Calu3 (cell line): Measurements from ENCODE around the gene FLT3LG. TPM values are rescaled to one million over a fixed set of nuclear protein-coding genes. Genes with fewer than 3 reads are reported as not detected.

Experiments
- BruUV-seq: library from RNA; stranded (reverse); fragments of 400-500 nt; replicated peaks from 2 replicates; lab custom pipeline; 2021; lab: Mats Ljungman, UMichigan
- CTCF ChIA-PET: fragments of 300-600 bp; sonication (Branson Sonifier 250); formaldehyde crosslinking; loops from one replicate; lab custom pipeline; 2022; ENCODE audit warnings: antibody characterized with exemption; lab: Charles Lee
- DNase-seq: peaks from one replicate; pipeline ENCODE4 v3.0.0; 2022
- H3K27ac Mint-ChIP-seq: one replicate; pipeline ENCODE4 v1.8.0; 2022; ENCODE audit warnings: mixed read lengths; ENCODE audit not compliant: unreplicated experiment
- H3K27me3 Mint-ChIP-seq: one replicate; pipeline ENCODE4 v1.8.0; 2022; ENCODE audit warnings: mixed read lengths; ENCODE audit not compliant: unreplicated experiment
- H3K36me3 Mint-ChIP-seq: one replicate; pipeline ENCODE4 v1.8.0; 2022; ENCODE audit warnings: mild to moderate bottlenecking, moderate library complexity, mixed read lengths; ENCODE audit not compliant: insufficient read depth, unreplicated experiment
- H3K4me1 Mint-ChIP-seq: one replicate; pipeline ENCODE4 v1.8.0; 2022; ENCODE audit warnings: mild to moderate bottlenecking, low read depth, mixed read lengths; ENCODE audit not compliant: unreplicated experiment
- H3K4me3 Mint-ChIP-seq: one replicate; pipeline ENCODE4 v1.8.0; 2022; ENCODE audit warnings: mild to moderate bottlenecking, low read depth, moderate library complexity, mixed read lengths; ENCODE audit not compliant: unreplicated experiment
- H3K9me3 Mint-ChIP-seq: one replicate; pipeline ENCODE4 v1.8.0; 2022; ENCODE audit warnings: low read depth, mixed read lengths; ENCODE audit not compliant: unreplicated experiment
- CTCF ChIP-seq: fragments of 200-600 bp; IDR thresholded peaks from one replicate; pipeline ENCODE4 v1.8.0; 2022; ENCODE audit warnings: antibody characterized with exemption; ENCODE audit not compliant: unreplicated experiment
- intact Hi-C: fragments of 100-400 bp; cut with micrococcal nuclease; formaldehyde crosslinking; loops from one replicate; pipeline ENCODE4 v1.10.0; 2022; ENCODE audit not compliant: unreplicated experiment
- total RNA-seq: library from RNA; stranded (reverse); gene quantifications from 2 replicates; pipeline ENCODE4 v1.2.3, GENCODE V29; 2022

FLT3LG gene
- total RNA-seq, 1 experiment from 2014 or later, result 4.8 TPM

DNA sequence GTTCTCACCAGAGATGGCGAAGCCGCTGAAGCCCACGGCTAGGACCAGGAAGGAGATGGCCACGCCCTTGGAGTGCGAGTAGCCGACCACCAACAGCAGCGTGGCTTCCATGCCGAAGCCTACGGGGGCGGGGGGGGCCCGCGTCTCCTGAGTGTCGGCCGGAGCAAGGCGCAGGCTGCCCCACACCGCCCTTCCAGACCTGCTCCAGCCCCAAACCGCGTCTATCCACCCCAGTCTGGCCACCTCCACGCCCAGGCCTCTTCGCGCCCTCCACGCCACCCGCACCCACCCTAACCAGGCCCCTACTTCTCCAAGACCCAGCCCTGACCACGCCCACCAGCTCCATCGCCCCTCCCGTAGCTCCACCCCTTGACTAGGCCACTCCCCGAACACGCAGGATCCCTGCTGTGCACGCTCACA, 42.7 kb upstream of the FLT3LG start:
- no peak for TF ChIP-seq CTCF
- Mint-ChIP-seq H3K27me3 (peaks cover 96% of the 10 kb centered on the region), H3K27ac (no peak overlapping the region), H3K4me3 (no peak overlapping the region), H3K9me3 (peaks cover 3% of the 10 kb centered on the region), H3K4me1 (peaks cover 9% of the 10 kb centered on the region), H3K36me3 (peaks cover 6% of the 10 kb centered on the region)
- intact Hi-C loops, result no loop called here
- no TSS peak for BruUV-seq
- DNase-seq, result no peak
- CTCF ChIA-PET, result no interaction called here

DNA sequence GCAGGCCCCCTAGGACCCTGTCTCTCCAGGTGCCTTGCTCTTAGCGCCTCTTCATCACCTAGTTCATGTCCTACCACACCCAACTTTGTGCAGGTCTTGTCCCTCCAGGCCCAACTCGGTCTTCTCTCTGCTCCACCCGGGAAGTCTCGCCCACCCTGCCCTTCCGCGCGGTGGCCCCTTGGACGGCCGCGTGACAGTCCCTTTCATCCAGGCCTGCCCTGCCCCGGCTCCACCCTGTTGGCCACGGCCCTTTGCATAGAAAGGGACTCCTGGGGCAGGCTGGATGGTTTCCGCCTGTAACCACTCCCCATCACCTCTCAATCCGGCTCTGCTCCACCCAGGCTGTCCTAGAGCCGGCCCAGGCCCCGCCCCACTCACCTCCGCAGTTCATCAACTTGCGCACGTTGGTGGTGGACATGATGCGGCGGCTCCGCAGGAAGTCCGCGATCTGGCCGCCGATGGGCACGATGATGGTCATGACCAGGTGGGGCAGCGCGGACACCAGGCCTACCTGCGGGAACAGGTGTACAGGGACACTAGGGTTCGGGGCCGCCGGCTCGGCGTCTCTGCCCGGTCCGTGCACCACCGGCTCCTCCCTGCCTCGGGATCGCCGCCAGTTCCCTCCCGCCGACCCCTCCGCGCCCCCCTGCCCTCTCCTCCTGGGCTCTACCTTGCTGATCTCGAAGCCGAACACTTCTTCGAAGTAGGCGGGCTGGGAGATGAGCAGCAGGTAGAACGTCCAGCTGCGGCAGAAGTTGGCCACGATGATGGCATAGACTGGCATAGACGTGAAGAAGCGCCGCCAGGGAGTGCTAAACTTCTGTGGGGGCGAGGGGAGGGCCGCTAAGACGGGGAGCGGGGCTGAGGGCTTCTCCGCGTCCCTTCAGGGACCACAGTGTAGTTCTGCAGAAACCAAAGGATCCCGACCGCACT, 41.6 kb upstream of the FLT3LG start:
- BruUV-seq, result no TSS peak
- peaks cover 96% of the 10 kb centered on the region for H3K27me3 Mint-ChIP-seq
- no peaks in the 10 kb centered on the region for H3K4me1 Mint-ChIP-seq
- peaks cover 6% of the 10 kb centered on the region for H3K36me3 Mint-ChIP-seq
- H3K4me3 Mint-ChIP-seq, result no peak overlapping the region
- CTCF ChIA-PET, result no interaction called here
- peaks cover 3% of the 10 kb centered on the region for H3K9me3 Mint-ChIP-seq
- no peak for TF ChIP-seq CTCF
- no peak for DNase-seq
- intact Hi-C loops, result no loop called here
- no peak overlapping the region for H3K27ac Mint-ChIP-seq

DNA sequence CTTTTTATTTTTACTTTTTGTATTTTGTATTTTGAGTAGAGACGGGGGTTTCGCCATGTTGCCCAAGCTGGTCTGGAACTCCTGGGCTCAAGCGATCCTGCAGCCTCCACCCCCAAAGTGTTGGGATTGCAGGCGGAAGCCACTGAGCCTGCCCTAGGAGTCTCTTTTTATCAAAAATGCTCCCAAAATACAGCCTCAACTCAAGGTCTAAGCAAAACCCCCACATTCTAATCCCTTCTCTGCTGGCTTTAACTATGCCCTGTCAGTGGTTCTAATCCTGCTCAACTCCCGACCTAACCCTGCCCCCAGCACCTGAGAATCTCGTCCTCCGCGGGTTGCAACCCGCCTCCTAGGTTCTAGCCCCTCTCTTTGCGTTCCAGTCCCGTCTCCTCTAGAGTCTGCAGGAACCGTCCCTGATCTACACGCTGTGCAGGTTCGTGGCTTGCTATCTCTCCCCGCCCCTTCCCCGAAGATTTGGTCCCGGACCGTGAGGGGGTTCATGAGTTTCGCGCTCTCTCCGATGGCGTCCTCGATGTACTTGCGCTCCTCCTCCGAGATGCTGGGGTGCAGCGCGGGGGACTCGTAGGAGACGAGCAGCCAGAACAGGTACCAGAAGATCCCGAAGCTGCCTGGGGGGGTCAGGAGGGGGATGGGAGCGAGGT, 40.6 kb upstream of the FLT3LG start:
- no peak for DNase-seq
- no peak for TF ChIP-seq CTCF
- intact Hi-C loops, result no loop called here
- Mint-ChIP-seq H3K4me1 (no peaks in the 10 kb centered on the region), H3K9me3 (peaks cover 3% of the 10 kb centered on the region), H3K36me3 (peaks cover 6% of the 10 kb centered on the region), H3K27me3 (peaks cover 96% of the 10 kb centered on the region), H3K27ac (no peak overlapping the region), H3K4me3 (no peak overlapping the region)
- no TSS peak for BruUV-seq
- CTCF ChIA-PET, result no interaction called here

DNA sequence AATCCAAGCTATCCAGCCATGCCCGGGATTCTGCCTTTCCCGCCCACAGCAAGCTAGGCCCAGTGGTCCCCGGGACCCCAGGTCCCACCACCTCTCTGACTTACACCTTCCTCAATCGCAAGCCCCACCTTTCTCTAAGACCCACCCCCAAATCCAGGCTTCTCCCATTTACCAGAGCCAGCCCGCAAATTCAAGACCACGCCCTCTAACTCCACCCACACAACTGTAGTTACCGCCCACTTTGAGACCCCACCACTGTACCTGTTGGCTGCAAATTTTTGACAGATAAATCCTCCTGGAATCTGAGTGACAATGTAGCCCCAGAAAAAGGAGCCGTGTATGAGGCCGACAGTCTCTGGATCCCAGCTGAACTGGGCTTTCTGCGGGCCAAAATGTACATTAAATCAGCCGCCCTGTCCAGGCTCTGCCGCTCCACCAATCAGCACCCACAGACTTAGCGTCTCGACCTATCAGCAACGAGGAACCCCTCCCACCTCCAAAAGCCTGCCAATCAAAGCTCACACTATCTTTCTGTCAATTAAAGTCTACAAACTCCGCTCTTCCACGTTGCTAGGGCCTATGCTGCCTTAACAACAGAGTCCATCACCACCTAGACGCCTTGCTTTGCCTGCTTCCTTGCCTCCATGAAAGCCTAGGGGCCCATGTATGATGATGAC, 39.0 kb upstream of the FLT3LG start:
- Mint-ChIP-seq H3K36me3 (peaks cover 6% of the 10 kb centered on the region), H3K27me3 (peaks cover 96% of the 10 kb centered on the region), H3K9me3 (peaks cover 3% of the 10 kb centered on the region), H3K27ac (no peak overlapping the region), H3K4me1 (no peaks in the 10 kb centered on the region), H3K4me3 (no peak overlapping the region)
- BruUV-seq, result no TSS peak
- intact Hi-C loops, result no loop called here
- TF ChIP-seq CTCF, result no peak
- CTCF ChIA-PET, result interaction anchor here (1.1 kb wide), 1 partner anchor 11 kb away, joined by 3 read pairs; no protein-coding TSS in a partner anchor
- DNase-seq, result no peak
